Right kidney (tissue), 9 donors: ENCODE data around the gene ZIC4.

Experiments used
- DNase-seq: peaks from one replicate; pipeline ENCODE4 v3.0.0-alpha.2; 2016
- long read RNA-seq, 8 donors: transcript quantifications; one replicate each; lab custom pipeline, GENCODE V29; 2026

The ZIC4 gene
- long read RNA-seq, donor 1: 0 reads
- long read RNA-seq, donor 2: 0 reads
- long read RNA-seq, donor 3: 0 reads
- long read RNA-seq, donor 4: 0 reads
- long read RNA-seq, donor 5: 0 reads
- long read RNA-seq, donor 6: 0 reads
- long read RNA-seq, donor 7: 0 reads
- long read RNA-seq, donor 8: 0 reads

DNA sequence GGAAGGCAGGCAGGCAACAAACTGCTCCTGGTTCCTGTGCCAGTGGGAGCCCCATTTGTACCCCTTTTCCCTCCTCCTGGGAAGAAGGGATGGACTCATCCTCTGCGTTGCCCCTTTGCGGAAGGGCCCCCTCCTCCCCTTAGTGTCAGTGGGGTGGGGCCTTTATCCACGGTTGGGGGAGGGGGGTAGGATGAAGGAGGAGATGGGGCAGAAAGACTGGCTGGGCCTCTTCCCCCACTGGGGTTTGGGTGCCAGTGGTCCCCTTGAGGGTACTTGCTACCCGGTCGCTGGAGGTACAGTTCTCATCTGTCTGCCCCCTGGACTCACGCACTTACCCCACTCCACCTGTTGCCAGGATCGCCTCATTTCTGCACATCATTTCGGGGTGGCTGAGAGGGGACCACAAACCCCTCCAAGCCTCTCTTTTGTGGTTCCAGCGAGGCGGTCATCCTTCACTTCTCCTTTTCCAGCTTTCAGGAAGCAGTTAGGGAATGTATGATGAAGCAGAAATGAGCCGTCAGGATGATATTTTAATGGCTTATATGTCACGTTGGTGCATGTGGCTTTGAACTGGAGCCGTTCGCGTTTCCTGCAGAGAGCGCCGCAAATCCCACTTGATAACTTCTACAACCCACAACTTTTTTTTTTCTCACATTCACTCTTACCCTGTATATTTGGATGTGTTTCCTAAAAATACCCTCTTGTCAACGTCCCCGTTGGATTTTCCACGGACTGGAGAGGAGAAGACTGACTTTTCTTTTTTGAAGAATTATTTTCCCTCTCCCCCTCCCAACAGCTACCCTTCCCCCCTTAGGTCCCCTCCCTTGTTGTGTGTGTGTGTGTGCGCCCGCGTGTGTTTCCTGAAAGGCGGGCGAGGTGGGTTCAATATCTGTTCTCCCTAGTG, at the start of gene ZIC4:
Gene ZIC4, minus strand, starts transcription at position 516 of the 904 bp plus-strand sequence. CDS start 3,746 bp downstream, outside the sequence.
- no peak for DNase-seq

DNA sequence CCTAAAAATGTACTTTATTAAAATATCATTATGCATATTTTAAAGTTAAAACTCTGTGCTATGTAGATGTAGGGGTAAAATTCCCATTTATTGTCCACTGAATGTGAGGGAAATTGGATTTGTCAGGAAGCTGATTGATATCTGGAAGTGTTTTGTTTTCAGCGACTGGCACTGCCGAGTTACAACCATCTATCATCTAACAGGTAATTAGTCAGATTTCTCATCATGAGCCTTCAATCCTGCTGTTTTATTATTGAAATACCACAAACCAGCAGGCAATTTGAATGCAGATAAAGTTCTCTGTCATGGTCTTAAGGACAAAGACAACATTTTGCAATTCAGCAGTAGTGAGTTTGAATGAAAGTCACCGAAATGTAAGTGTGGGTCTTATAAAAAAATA, 43.3 kb upstream of the ZIC4 start:
- no peak for DNase-seq

DNA sequence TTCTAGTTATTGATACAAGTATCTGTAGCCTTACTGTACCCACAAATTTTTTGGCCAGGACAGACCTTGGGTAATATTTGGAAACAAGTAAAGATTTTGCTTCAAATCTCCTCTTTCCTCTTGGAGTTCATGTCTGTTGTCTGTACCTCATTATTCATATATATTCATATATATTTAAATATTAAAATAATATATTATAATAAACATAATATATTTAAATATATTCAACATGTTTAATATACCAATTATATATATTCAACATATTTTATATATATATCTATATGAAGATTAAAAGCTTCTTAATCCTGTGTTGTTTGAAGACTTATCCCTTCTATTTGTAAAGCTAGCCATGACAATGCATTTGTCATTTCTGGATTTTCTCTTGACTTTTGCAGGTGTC, 40.9 kb upstream of the ZIC4 start:
- DNase-seq: no peak

DNA sequence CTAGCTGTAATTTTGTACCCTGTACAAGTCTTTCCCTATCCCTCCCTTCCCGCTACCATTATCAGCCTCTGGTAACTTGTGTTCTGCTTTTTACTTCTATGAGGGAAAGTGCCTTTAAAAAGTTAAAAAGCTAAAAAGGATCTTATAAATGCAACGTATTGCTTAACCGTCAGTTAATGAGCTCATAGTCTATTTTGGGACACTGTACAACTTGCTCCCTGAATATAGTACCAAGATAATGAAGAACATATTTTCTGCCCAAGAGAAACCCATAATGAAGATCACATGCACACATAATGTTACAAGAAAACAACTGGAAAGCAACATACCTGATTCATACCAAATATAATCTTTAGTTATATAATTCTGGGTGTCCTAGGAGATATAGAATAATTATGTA, 25.4 kb upstream of the ZIC4 start:
- no peak for DNase-seq

DNA sequence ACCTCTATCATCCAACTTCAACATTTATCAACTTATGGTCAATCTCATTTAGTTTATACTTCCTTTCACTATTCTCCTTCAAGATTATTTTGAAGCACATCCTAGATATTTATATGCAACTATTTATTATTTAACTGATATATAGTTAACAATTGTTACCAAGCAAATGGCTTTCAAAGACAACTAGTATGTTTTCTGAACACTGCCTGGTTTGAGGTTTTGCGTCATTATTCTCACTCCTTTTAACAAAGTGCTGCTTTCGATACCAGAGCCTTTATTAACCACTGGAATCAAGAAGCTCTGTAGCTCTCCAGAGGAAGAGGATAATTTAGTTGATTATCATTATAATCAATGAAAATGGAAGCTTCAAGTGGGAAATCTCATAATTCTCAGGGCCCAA, 22.4 kb upstream of the ZIC4 start:
- DNase-seq: no peak

DNA sequence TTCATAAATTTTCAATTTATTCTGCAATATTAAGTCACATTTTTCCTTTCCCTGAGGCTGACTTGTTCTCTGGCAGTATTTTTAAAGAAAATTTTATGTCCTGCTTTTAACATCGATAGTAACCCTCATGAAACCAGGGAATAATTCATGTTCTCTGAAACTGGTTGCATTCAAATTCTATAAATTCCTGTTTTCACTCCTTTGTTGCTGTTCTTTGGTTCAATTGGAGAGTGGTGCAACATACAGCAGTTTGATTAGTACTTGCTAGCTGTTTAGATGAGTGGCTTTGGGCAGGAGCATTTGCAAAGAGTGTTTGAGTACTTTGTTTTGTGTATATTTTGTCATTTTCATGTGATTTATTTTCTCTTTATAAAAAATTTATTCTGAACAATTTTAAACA, 22.0 kb upstream of the ZIC4 start:
- DNase-seq: no peak

DNA sequence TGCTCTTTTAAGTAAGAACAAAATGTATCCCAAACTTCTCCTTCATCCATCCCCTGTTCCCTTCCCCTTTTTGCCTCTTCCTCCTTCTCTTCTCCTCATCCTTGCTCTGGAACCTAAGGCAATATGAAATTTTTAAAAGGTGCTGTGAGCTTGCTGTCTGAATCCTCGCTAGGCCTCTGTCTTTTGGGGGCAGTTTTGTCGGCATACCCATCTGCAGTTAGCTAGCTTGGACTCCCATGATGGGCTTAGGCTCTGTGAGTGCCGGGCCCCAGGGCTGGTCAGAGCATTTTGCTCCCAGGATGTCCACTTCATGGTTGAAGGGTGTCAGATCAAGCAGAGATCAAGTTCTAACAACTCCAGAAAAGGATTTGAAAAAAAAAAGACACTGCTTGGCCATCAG, 21.4 kb upstream of the ZIC4 start:
- no peak for DNase-seq

DNA sequence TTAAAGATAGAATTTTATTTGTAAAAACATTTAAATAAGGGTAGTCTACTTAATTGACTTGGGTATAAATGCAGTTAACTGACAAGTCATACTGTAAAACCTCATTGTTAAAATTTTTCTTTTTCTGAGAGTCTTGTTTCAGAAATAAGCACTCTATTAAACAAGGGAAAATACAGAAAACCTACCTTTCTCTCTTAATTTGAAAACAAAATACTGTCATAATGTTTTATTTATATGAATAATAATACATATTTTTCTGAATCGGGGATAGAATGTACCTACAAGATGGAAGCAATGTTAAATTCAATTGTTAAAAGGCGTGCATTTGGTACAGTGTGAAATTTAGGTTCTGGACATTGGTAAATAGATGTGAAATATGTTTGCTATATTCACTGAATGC, 20.6 kb upstream of the ZIC4 start:
- DNase-seq: no peak

DNA sequence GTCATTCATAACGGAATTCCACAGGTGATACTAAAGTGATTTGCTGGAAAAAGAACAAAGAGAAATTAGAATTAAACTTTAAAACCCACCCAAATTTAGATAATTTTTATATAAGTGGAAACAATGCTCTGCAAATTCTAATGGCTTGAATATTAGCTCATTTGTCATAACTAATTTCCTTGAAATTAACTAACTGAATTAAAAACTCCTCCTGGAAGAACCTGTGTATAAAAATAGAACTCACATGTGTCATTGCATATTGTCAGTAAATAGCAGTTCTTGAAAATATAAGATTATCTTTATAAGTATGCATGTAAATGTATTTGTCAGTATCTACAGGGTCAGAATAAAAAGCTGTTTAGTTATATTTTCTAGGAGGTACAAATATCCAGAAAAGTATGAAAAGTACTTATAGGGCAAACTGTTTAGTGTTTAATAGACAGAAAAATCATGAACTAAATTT, 19.1 kb upstream of the ZIC4 start:
- no peak for DNase-seq

DNA sequence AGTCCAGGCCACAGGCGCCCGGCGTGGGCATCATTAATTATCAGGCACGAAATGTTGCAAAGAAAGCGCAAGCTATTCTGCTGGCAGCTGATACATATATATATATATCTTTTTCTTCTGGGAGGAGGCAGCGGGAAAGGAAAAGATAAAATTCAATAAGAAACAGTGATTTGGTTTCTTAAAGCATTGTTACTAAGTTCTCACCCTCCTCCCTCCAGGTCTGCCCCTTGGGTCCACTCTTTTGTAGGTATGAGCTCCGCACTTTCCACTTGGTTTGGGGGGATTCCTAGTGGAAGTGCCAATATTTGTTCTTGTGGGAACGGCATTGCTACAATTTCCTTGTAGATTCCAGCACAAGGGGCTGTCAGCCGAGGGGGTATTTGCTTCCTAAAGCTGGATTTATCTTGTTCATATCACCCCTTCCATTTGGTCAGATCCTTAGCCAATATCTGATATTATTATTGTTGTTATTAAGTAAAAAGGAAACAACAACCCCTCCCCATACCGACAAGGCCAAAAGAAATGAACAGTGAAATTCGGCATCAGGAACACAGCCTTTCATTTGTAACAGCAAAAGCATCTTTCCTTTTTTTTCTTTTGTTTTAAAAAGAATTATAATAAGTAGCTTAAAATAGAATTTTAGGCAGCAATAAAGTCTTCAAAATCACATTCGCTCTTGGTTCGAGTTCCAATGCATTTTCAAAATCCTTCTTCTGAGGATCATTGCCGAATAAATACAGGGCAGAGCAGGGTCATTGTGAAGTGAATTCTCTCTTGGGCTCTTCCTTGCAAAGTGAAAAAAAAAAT, 18.4 kb upstream of the ZIC4 start:
- DNase-seq: no peak

DNA sequence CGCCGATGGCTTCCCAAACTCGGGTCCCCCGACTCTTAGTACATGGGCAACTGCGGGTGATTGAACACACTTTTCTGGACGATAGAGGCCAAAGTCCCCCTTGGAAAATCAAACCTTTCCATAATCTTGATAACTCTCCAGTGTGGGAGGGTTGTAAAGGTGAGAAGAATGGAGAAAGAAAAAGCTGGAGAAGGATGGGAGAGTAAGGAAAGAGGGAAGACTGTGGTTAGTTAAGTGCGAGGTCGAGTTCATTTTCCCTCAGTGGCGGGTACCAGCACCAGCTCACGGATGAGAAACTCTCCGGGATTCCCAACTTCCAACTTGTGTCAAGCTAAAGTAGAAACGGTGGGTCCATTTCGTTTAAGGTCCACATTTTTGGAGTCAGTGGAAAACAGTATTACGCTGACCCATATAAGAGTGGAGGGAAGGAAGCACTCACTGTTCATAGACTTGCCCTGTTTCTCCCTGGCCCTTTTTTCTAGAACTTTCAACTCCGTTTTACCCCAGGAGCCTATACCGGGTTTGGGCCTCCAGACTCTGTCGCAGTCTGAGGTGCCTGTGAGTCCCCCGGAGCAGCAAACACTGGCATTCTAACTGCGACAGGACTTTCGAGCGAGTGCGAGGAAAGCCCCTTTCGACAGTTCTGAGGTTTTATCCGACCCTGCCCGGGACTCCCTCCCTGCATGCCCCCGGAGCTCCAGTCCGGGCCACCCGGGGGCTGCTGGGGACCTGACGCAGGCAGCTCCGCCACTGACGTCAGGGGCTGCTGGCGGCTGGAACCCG, 17.6 kb upstream of the ZIC4 start:
- DNase-seq: peak; percentile 61

DNA sequence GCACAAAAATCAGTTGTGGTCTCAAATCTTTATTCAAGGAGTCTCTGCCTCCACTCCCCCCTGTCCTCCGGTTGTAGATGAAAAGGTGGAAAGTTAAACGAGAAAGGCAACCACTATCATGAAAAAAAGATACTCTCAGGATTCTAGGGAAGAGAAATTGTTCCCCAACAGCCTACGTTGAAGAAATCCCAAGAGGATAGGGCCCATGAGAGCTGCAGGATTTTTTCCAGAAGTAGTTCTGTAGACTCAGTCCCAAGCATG, 17.1 kb upstream of the ZIC4 start:
- DNase-seq: no peak

DNA sequence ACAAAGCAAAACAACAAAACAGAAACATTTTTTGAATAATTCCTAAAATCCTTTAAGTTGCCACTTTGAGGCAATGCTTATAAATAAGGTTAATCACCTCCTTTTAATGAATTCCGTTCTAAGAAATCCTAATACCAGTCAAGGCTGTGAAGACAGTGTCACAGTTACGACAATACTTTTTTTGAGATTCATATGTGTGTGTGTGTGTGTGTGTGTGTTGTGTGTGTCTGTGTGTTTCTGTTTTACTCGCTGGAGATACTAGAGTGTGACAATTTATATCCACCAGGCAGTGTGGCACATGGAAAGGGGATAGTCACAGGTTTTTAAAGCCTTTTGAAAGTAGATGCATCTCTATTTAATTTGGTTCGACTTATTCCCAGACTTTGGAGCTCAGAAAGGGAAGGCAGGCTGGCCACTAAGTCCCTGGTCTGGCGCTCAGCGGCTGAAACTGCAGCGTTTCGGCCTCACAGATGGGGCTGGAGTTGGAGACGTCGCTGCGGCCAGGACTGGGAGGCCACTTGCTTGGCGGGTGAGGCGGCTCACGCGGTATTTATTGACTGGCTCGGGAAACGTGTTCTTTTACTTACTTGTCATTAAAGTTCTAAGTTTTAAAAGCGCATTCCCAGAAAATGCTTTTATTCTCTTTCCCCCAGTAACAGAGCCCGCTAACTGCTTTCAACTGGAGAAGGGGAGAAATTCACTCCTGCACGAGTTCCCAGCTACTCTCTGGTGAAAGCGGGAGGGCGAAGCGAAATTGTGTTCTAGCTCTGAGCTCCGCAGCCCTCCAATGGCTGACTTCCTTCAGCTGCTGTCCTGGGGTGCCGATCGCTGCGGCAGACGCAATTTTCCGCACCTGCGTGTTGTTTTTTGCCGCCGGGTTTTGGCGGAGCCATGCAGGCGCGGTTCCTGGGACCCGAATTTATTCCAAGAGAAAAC, 16.5 kb upstream of the ZIC4 start:
- DNase-seq: peak; percentile 73

DNA sequence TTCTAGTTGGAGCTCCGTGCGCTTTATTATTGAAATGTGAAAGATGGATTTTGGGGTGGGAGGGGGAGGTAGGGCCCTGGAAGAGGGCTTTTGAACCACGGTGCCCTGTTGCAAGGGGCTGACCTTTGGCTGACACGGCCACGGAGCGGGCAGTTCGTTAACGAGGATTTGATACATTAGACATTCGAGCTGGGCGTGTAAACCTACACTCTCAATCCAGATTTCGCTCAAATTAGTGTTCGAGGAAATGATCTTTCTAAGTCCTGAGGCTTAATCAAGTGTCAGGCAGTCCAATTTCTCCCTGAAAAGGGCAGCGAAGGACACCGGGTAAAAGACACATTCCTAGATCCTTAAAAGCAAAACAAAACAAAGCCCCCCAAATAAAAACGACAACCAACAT, 15.9 kb upstream of the ZIC4 start:
- DNase-seq: no peak

DNA sequence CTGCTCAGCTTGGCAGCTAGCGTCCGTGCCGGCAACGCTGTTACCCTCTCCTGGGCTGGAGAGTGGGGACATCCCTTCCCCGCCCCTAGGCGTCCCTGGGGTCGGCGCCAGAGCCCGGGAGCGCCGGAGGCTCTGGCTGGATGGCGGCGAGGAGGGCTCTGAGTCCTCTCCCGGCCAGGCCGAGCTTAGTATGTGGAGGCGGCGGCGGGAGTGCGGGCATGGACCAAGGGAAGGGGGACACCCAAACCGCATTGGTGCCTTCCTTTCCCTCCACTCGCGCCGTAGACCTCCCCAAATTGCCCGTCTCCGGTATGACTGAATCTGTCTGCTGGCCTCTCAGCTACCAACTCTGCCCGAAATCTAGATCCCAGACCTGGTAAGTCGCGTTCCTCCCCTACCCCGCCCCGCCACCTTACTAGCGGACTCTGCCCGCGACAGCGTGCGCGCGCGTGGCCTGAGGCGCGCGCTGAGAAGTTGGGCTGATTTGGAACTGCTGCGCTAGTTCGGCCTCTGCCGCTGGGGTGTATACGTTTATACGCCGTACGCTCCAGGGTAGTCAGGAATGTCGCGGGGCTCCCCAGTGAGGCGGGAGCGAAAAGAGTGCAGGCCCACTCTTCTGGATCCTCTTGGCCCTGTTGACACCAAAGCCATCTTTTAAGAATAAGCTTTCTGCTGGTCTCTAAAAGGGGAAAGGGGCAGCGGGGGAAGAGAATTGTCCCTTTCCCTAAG, 15.0 kb upstream of the ZIC4 start:
- no peak for DNase-seq

DNA sequence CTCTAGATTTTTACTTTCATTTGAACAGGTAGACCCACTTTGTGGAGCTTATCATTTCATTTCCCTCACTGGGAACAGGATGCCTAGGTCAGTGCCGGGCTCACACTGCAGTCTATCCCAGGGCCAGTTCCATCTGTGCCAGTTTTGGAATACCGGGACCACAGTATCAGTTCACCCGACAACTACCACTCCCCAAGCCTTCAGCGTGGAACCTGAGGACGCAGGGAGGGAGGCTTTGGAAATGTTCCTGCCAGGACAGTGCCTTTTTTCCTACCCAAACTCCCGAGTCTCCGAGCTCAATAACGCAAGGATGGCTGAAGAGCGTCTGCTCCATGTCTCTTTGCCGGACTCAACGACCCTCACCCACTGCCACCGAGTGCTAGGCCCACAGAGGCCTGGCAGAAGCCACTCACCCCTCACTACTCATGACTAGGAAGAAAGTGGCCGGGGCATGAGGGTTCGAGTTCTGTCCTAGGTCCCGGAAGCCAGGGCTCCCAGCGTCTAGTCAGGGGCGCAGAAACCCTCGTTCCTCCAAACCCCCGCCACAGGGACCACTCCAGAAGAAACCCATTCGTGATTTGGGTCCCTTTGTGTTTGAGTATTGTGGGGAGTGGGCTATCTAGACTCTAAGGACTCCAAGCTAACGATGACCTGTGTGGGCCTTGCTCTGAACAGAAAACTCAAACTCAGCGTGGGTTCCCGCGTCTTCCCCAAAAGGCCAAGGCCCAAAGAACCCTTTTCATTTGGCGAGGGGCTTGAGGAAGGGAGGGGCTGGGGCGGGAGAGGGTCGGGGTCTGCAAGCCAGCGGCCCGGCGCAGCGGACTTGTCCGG, 14.2 kb upstream of the ZIC4 start:
- DNase-seq: no peak

DNA sequence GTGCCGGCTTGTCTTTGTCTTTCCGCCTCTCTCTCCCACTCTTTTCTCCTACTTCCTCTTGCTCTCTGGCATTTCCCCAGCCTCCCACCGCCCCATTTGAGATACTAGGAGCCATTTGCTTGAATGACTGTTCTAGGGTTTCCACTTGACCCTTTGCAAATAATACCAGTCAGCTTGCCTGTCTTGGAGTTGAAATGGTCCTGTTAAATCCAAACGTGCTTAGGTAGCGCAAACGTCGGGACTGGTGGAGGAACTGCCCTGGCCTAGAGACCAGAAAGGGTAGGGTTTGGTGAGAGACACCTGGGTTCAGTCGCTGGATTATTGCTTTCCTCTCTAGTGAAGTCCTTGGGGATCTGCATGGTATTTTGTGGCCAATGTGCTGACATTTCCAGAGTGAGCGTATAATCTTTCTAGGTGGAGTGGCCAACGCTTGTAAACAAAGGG, 13.5 kb upstream of the ZIC4 start:
- DNase-seq: no peak

DNA sequence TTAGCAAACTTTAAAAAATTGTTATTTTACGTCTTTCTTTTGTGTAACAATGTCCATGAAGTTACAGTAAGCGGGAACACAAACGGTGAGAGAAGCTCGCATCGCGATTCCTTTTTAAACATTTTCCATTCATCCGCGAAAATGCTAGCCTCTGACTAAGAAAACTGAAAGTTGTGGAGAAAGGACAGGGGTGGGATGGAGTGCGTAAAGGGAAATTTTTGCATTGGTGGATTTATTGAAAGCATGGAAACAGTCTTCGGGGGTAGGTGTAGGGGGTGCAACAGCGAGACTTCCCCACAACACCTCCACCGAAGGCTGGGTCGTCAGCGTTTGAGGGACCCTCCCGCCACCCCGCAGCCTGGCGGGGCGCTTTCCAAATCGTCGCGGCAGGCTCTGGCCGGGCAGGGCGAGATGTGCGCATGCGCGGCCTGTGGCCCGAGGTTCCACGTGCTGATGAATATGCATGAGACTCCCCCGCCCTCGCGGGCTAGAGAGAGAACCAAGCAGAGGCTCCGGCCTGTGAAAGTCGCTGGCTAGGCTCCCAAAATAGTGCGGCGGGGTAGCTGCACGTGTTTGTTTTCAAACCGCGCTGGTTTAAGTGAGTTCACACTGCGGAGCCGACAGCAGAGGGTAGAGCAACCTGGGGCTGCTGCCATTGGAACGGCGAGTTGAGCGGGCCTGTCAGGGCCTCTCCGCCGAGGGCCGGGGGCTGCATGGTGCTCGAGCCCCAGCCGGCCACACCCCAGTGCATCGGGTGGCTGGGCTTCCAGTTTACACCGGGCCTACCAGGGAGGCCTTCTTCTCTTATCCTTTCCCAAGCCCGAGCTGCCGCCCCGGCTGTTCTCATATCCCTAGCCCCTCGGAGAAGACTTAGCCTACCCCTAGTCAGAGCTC, 12.7 kb upstream of the ZIC4 start:
- DNase-seq: peak; percentile 74

DNA sequence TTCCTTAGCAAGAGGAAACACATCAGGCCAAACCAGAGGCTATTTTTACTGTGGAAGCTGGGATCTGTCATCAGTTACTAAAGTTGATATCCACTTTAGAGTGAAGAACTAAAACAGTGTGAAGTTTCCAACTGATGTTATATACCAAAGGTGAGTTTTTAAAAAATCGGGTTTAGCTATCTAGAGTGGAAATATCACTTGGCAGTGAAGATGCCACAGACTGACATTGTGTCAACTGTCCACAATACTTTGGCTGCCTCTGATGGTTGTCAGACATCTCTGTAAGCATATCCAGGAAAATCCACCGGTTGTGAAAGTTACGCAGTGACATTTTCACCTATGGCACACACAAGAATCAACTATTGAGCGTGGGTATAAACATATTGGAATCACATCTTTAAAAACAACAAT, 12.0 kb upstream of the ZIC4 start:
- no peak for DNase-seq
